Mesenchymal stem cell (in vitro differentiated cells and primary cell): ENCODE data around the gene RMND1.

ENCODE experiments used
- DNase-seq: peaks from one replicate; pipeline ENCODE4 v3.0.0-alpha.2; 2013
- H2AFZ ChIP-seq: one replicate; pipeline ENCODE4 v1.6.1; 2013; ENCODE audit warnings: low read depth, mild to moderate bottlenecking, control low read depth, inconsistent platforms, low read length, moderate library complexity
- H2AK5ac ChIP-seq: 2 replicates; pipeline ENCODE4 v1.6.1; 2013; ENCODE audit warnings: low read length, moderate library complexity, mild to moderate bottlenecking, inconsistent platforms; ENCODE audit not compliant: severe bottlenecking
- H2BK120ac ChIP-seq: one replicate; pipeline ENCODE4 v1.6.1; 2013; ENCODE audit warnings: low read depth, mild to moderate bottlenecking, inconsistent platforms, low read length, moderate library complexity
- H2BK12ac ChIP-seq, 2 experiments: one replicate each; pipeline ENCODE4 v1.6.1; 2013; ENCODE audit warnings: inconsistent platforms in 2 of 2, low read length in 2 of 2, mild to moderate bottlenecking in 2 of 2, moderate library complexity in 2 of 2, control low read depth in 1 of 2
- H2BK15ac ChIP-seq: one replicate; pipeline ENCODE4 v1.6.1; 2013; ENCODE audit warnings: mild to moderate bottlenecking, low read depth, inconsistent platforms; ENCODE audit not compliant: poor library complexity, severe bottlenecking
- H2BK5ac ChIP-seq: 2 replicates; pipeline ENCODE4 v1.6.1; 2013; ENCODE audit warnings: low read depth, mild to moderate bottlenecking, low read length, control low read depth, inconsistent platforms; ENCODE audit not compliant: poor library complexity, severe bottlenecking
- H3K14ac ChIP-seq, 2 experiments: one replicate each; pipeline ENCODE4 v1.6.1; 2013; ENCODE audit warnings: inconsistent platforms in 2 of 2, low read length in 2 of 2, control low read depth in 1 of 2, mild to moderate bottlenecking in 1 of 2, moderate library complexity in 1 of 2
- H3K18ac ChIP-seq, 2 experiments: one replicate each; pipeline ENCODE4 v1.6.1; 2013; ENCODE audit warnings: inconsistent platforms in 2 of 2, low read length in 2 of 2, control low read depth in 1 of 2, low read depth in 1 of 2, mild to moderate bottlenecking in 1 of 2
- H3K23ac ChIP-seq, 2 experiments: one replicate each; pipeline ENCODE4 v1.6.1; 2013; ENCODE audit warnings: inconsistent platforms in 2 of 2, low read length in 2 of 2, mild to moderate bottlenecking in 2 of 2, moderate library complexity in 2 of 2, control low read depth in 1 of 2
- H3K27ac ChIP-seq: 2 replicates; pipeline ENCODE4 v1.5.1; 2013; ENCODE audit warnings: mild to moderate bottlenecking, moderate library complexity, low read length, control low read depth, inconsistent platforms; ENCODE audit not compliant: poor library complexity, severe bottlenecking
- H3K27me3 ChIP-seq, 2 experiments: 2 replicates each; pipeline versions ENCODE4 v1.6.1 to v1.7.0; 2013; ENCODE audit warnings: low read length in 2 of 2, mild to moderate bottlenecking in 2 of 2, moderate library complexity in 2 of 2, control low read depth in 1 of 2, inconsistent platforms in 1 of 2; ENCODE audit not compliant: control insufficient read depth in 1 of 2, insufficient read depth in 1 of 2
- H3K36me3 ChIP-seq, 2 experiments: 2 replicates each; pipeline versions ENCODE4 v1.6.1 to v1.7.0; 2013; ENCODE audit warnings: low read length in 2 of 2, control low read depth in 1 of 2, inconsistent platforms in 1 of 2, low read depth in 1 of 2, mild to moderate bottlenecking in 1 of 2; ENCODE audit not compliant: insufficient read depth in 2 of 2, control insufficient read depth in 1 of 2
- H3K4ac ChIP-seq, 2 experiments: one replicate each; pipeline ENCODE4 v1.6.1; 2013; ENCODE audit warnings: inconsistent platforms in 2 of 2, low read length in 2 of 2, mild to moderate bottlenecking in 2 of 2, moderate library complexity in 2 of 2, control low read depth in 1 of 2, low read depth in 1 of 2
- H3K4me1 ChIP-seq: 2 replicates; pipeline ENCODE4 v1.6.1; 2013; ENCODE audit warnings: low read depth, low read length, control low read depth; ENCODE audit not compliant: control insufficient read depth, insufficient read depth
- H3K4me2 ChIP-seq: 2 replicates; pipeline ENCODE4 v1.6.1; 2013; ENCODE audit warnings: low read length, mild to moderate bottlenecking, inconsistent platforms; ENCODE audit not compliant: poor library complexity, severe bottlenecking
- H3K4me3 ChIP-seq, 2 experiments: 2 replicates each; pipeline versions ENCODE4 v1.5.1 to v1.7.0; 2013; ENCODE audit warnings: low read length in 2 of 2, mild to moderate bottlenecking in 2 of 2, control low read depth in 1 of 2, low read depth in 1 of 2; ENCODE audit not compliant: insufficient read depth in 1 of 2
- H3K79me1 ChIP-seq: replicated peaks from 2 replicates; pipeline ENCODE4 v1.6.1; 2013; ENCODE audit warnings: mild to moderate bottlenecking, control low read depth, low read length, inconsistent platforms; ENCODE audit not compliant: poor library complexity, severe bottlenecking
- H3K9ac ChIP-seq: 2 replicates; pipeline ENCODE4 v1.7.0; 2013; ENCODE audit warnings: mild to moderate bottlenecking, low read length, moderate library complexity
- H3K9me3 ChIP-seq: 2 replicates; pipeline ENCODE4 v1.7.0; 2013; ENCODE audit warnings: mild to moderate bottlenecking, low read length; ENCODE audit not compliant: control insufficient read depth
- H4K8ac ChIP-seq: one replicate; pipeline ENCODE4 v1.6.1; 2013; ENCODE audit warnings: inconsistent platforms, mild to moderate bottlenecking, low read length, moderate library complexity
- H4K91ac ChIP-seq: one replicate; pipeline ENCODE4 v1.6.1; 2013; ENCODE audit warnings: mild to moderate bottlenecking, low read length, inconsistent platforms
- WGBS: methylation state at CpG from one replicate; pipeline ENCODE4 v1.1.7; 2013; ENCODE audit warnings: mixed read lengths; 5-methylcytosine and 5-hydroxymethylcytosine counted together

The RMND1 gene

GRCh38 chr6:151399679-151400078, 52.2 kb downstream of the RMND1 start:
- H3K23ac ChIP-seq: no peak overlapping the region
- H3K36me3 ChIP-seq: peaks cover 3 to 41% of the 10 kb centered on the region in 2 experiments
- no peak overlapping the region for H3K9ac ChIP-seq
- no peak for DNase-seq
- no peak overlapping the region for H3K14ac ChIP-seq
- H2BK15ac ChIP-seq: no peak overlapping the region
- H4K91ac ChIP-seq: no peak overlapping the region
- H3K27ac ChIP-seq: no peak overlapping the region
- H3K4me1 ChIP-seq: peaks cover 6% of the 10 kb centered on the region
- no peak overlapping the region for H3K4ac ChIP-seq
- no peak overlapping the region for H2BK5ac ChIP-seq
- WGBS: 96% methylated on average over 3 of the region's 3 CpGs
- H3K18ac ChIP-seq: no peak overlapping the region
- H4K8ac ChIP-seq: no peak overlapping the region
- no peak overlapping the region for H2AFZ ChIP-seq
- no peak overlapping the region for H3K4me3 ChIP-seq
- no peaks in the 10 kb centered on the region for H3K27me3 ChIP-seq
- H3K79me1 ChIP-seq: no peaks in the 10 kb centered on the region
- H2BK12ac ChIP-seq: no peak overlapping the region
- H3K4me2 ChIP-seq: no peak overlapping the region
- H3K9me3 ChIP-seq: no peaks in the 10 kb centered on the region
- no peak overlapping the region for H2AK5ac ChIP-seq
- H2BK120ac ChIP-seq: no peak overlapping the region

DNA sequence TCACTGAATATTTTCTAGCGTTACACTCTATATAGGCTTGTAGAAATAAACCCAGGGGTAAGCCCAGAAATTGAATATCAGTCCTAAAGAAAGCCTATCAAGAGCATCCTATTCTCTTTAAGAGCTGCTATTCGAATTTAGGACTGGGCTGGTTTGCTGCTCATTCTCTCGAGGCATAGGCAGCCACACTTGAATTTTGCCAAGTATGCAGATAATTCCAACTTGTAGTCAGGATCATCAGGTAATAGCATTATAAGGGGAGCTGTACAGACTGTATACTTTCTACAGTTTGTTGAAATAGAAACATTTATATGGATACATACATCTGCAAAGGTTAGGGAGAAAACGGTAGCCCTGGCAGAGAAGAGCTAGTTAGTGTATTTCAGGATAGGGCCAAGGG, 58.5 kb downstream of the RMND1 start:
- Histone ChIP-seq H3K9me3 (no peaks in the 10 kb centered on the region), H3K9ac (peak overlapping the region; percentile 88)
- no peak for DNase-seq

GRCh38 chr6:151392427-151392826, 59.5 kb downstream of the RMND1 start:
- Histone ChIP-seq H2BK120ac (no peak overlapping the region), H3K36me3 (peaks cover 2 to 6% of the 10 kb centered on the region in 2 experiments), H4K8ac (no peak overlapping the region), H3K4me2 (peak overlapping the region; percentile 72), H3K4me3 (peak overlapping the region in 1 of 2 experiments; percentile 86), H2AFZ (no peak overlapping the region), H3K27ac (peak overlapping the region; percentile 67), H3K14ac (no peak overlapping the region), H2AK5ac (no peak overlapping the region), H2BK5ac (no peak overlapping the region), H3K27me3 (no peaks in the 10 kb centered on the region), H2BK12ac (no peak overlapping the region), H3K4ac (no peak overlapping the region), H2BK15ac (no peak overlapping the region), H3K18ac (no peak overlapping the region), H3K23ac (no peak overlapping the region), H4K91ac (no peak overlapping the region), H3K79me1 (peaks cover 4% of the 10 kb centered on the region), H3K9me3 (no peaks in the 10 kb centered on the region), H3K4me1 (peaks cover 8% of the 10 kb centered on the region), H3K9ac (peak overlapping the region; percentile 88)
- 4% methylated on average over 3 of the region's 3 CpGs for WGBS
- DNase-seq: no peak

More for the DNA sequence above, 58.5 kb downstream of the RMND1 start:
- peaks cover 2% of the 10 kb centered on the region for H3K79me1 ChIP-seq
- no peak overlapping the region for H2AFZ ChIP-seq
- no peak overlapping the region for H3K23ac ChIP-seq
- H3K4me3 ChIP-seq: peak overlapping the region in 1 of 2 experiments; percentile 86
- no peak overlapping the region for H3K18ac ChIP-seq
- no peak overlapping the region for H2BK120ac ChIP-seq
- no peak overlapping the region for H3K27ac ChIP-seq
- no peak overlapping the region for H2BK15ac ChIP-seq
- no peaks in the 10 kb centered on the region for H3K27me3 ChIP-seq
- peaks cover 2 to 13% of the 10 kb centered on the region in 2 experiments for H3K36me3 ChIP-seq
- no peak overlapping the region for H3K14ac ChIP-seq
- no peak overlapping the region for H3K4ac ChIP-seq
- no peak overlapping the region for H4K91ac ChIP-seq
- no peak overlapping the region for H2AK5ac ChIP-seq
- peaks cover 5% of the 10 kb centered on the region for H3K4me1 ChIP-seq
- no peak overlapping the region for H3K4me2 ChIP-seq
- 93% methylated on average over 4 of the region's 4 CpGs for WGBS
- H2BK12ac ChIP-seq: no peak overlapping the region
- no peak overlapping the region for H2BK5ac ChIP-seq
- H4K8ac ChIP-seq: no peak overlapping the region

DNA sequence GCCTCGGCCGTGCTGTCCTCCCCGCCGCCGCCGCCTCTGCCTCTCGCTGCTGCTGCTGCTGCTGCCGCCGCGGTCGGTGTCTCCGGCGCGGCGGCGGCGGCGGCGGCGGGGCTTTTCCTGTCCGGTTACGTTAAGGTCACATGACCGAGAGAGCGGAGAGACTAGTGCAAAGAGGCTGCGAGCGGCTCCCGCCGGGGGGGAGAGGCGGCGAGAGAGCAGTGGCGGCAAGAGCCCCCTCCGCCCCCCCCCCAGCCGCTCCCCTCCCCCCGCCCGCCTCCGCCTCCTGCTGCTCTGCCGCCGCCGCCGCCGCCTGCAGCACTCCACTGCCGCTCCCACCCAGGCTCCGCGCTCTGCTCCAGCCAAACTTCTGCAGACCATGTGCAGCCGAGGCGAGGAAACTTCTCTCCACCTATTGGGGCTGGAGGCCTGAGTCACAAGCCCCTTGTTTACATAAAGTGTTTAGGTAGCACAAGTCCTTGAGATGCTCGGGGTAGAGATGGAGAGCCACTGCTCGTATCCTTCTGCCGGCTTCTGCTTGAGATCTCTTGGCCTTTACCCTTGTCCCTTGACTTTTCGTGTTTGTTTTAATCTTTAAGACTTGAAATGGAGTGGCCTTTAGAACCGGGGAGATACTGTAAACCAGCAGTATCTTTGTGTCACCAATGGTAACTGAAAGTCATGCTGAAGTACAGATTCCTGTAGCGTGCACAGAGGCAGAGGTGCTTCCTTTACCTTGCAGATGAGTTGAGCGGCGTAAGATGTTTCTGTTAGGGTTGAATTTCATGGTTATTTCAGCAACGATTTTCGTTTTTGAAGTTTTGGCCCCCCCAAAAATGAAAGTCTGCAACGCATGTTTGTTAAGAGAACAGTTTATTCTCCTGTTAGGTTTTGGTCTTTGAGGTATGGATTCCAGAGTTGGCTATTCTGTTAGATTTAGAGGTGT, 60.2 kb downstream of the RMND1 start, which contains the start of gene ZBTB2:
TSS of gene ZBTB2 (minus strand) at position 89 of the 943 bp plus-strand sequence. CDS start 17,922 bp downstream, outside the sequence.
- DNase-seq: peak; percentile 92
- Histone ChIP-seq H3K9me3 (no peaks in the 10 kb centered on the region), H3K14ac (peak within 1 kb of the TSS; percentile 92 to 99)

More for the DNA sequence above, 60.2 kb downstream of the RMND1 start, which contains the start of gene ZBTB2:
- H2BK5ac ChIP-seq: peak within 1 kb of the TSS; percentile 98
- peaks cover 2 to 3% of the 10 kb centered on the region in 2 experiments for H3K36me3 ChIP-seq
- no peaks in the 10 kb centered on the region for H3K27me3 ChIP-seq
- H2AFZ ChIP-seq: peak within 1 kb of the TSS; percentile 60
- H3K27ac ChIP-seq: peak within 1 kb of the TSS; percentile 91
- peak within 1 kb of the TSS; percentile 99 for H2BK120ac ChIP-seq
- peak within 1 kb of the TSS; percentile 66 for H2AK5ac ChIP-seq
- H2BK15ac ChIP-seq: peak within 1 kb of the TSS; percentile 99
- peak within 1 kb of the TSS; percentile 72 for H3K4me2 ChIP-seq
- peaks cover 9% of the 10 kb centered on the region for H3K4me1 ChIP-seq
- H4K8ac ChIP-seq: peak within 1 kb of the TSS; percentile 99
- peak within 1 kb of the TSS; percentile 92 to 100 for H3K18ac ChIP-seq
- peak within 1 kb of the TSS; percentile 91 for H3K9ac ChIP-seq
- peak within 1 kb of the TSS; percentile 75 to 79 for H3K23ac ChIP-seq
- peak within 1 kb of the TSS; percentile 15 to 23 for H2BK12ac ChIP-seq
- WGBS: under 1% methylated on average over 15 of the region's 57 CpGs
- H3K4ac ChIP-seq: peak within 1 kb of the TSS; percentile 96 to 100
- peak within 1 kb of the TSS; percentile 86 to 99 for H3K4me3 ChIP-seq
- peak within 1 kb of the TSS; percentile 99 for H4K91ac ChIP-seq
- peaks cover 4% of the 10 kb centered on the region for H3K79me1 ChIP-seq
